CD4-positive, alpha-beta T cell treated with Interleukin-17A for 1 hour (primary cell): ENCODE measurements around the gene AGO1.
"Not testable (repeated sequence)": the region's sequence is repeated elsewhere in the genome, so short reads cannot be mapped to it uniquely, and the experiment has no call there.

ENCODE experiments used
- DNase-seq: peaks from one replicate; pipeline ENCODE4 v3.0.0-alpha.2; 2020

AGO1 gene

DNA sequence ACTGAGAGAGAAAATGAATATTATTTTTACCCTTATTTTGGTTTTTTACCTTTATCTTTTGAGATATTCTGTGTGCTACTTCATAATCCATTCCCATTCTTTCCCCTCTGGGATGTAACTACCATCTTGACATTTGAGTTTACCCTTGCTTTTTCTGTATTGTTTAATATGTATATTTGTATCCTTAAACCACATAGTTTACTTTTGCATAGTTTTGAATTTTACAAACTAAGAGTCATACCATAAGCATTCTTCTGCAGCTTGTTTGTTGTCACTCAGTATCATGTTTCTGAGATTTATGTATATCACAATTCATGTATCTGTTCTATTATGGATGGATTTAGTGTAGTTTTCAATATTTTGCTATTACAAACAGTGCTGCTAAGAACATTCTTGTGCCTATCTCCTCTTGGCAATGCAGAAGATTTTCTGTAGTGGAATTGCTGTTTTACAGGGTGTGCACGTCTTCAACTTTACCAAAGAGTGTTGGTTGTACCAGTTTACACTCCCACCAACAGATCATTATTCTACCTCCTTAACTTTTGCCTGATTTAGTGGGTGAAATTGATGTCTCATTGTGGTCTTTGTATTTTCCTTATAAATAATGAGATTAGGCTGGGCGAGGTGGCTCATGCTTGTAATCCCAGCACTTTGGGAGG is 12.2 kb upstream of the AGO1 start:
- no peak for DNase-seq

DNA sequence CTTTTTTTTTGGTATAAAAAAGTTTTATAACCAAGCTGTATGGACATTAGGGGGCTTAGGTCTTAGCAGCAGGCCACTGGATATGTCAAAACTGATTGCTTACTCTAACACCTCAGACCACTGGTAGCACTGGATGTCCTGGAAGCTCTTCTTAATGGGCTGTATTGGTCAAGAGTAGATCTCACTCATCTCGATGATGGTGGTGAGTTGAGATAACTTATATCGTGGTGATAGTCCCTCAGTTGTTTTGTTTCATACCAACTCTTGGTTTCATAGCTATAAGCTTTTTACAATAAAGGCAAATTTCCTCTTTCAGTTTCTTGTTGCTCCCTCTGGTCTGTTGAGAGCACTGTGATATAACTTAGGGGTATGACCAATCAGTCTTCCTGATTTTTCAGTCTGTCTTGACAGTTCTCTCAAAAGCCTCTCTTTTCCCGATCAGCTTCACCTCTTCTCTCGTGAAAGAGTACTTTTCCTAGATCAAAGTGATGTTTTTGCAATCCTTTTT is 9.7 kb upstream of the AGO1 start:
- no peak for DNase-seq

DNA sequence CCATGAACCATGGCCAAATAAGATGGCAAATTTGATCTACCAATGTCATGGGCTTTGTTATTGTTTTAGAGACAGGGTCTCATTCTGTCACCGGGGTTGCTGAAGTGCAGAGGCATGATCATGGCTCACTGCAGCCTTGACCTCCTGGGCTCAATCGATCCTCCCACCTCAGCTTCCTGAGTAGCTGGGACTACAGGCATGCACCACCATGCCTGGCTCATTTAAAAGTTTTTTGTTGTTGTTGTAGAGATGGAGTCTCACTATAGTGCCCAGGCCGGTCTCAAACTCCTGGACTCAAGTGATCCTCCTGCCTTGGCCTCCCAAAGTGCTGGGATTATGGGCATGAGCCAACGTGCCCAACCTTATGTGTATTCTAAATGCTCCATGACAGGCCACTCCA is 8.9 kb upstream of the AGO1 start:
- DNase-seq, result not testable (repeated sequence)

DNA sequence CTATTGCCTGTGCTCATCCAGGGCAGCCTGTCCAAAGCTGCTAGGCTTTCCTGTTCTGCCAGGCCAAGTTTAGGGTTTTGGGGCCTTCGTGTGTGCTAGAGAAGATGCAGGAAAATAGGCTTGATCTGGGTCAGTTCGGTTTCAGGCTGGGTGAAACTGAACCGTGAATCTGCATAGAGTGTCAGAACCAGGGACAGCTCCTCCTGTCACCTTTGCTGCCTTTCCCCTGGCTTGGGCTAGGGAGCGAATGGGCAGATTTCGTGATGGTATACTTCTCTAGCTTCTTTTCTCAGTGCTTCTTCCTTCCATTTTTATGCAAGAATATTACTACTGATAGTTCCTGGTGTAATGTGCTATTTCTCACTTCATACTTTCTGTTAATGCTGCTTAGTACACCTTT is 6.0 kb upstream of the AGO1 start:
- no peak for DNase-seq

DNA sequence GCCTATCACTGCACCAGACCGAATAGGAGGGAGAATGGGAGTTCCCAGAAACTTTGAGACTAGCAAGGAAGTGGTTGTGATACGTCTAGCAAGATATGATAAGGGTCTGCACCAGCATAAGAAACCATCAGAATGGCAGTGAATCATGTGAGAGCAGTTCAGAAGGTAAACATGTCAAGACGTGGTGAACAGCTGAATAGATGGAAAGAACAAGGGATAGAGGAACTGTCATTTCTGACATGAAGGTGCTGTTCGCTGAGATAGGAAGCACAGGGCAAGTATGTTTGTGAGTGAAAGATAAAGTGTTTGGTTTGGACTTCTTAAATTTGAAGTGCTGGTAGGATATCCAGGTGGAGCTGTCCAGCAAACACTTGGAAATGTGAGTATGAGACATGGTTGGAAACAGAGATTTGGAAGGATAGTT is 1.1 kb upstream of the AGO1 start:
- DNase-seq, result no peak

DNA sequence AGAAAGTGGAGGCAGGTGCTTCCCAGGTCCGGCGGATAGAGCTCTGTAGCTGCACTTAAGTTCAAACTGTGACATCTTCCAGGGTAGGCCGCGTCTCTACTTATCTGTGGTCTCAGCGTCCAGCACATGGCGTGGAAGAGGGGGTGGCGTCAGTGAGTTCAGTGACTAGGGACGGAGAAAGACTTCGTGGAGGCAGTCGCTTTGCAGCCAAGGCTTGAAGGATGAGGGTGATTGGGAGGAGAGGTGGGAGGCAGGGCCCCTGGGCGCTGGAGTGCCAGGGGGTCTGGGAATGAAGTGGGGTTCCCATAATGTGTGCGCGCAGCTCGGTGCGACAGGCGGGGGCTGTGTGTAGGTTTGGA is 444 bp upstream of the AGO1 start:
- no peak for DNase-seq

DNA sequence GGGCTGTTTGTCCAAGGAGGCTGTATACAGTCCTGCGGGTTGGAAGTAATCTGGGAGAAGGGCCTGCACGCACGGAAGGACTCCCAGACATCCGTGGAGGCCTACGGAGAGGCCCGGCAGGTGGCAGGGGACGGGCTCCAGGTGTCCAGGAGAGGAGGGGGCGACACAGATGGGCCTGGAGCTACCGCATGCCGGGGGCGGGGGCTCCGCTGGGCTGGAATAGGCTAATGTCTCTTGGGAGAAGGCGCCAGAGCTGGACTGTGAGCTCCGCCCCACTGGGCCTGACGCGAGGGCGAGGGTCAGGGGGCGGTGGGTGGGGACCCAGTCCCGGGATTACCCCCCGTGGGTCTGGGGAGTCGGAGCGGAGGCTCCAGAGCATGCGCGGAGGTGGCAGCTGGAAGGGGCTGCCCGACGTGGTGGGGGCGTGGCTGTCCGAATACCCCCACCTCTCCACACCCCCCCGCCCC is 659 bp downstream of the AGO1 start:
- DNase-seq, result peak; percentile 63

DNA sequence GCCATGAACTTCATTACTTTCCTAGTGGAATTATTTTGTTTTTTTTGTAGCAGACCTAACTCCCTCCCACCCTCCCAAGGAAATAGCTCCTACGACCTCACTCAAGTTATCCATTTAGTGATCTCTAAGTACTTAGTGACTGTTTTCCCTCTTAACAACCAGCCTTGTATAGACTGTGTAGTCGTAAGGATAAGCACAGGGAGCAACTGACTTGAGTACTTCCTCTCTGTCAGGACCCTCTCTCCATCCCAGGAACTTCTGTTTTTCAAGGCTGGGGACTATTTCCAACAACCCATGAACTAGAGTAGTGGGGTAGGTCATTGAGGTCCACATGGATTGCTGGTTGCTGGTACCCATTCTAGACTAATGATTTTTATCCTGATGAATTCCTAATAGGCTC is 1.9 kb downstream of the AGO1 start:
- DNase-seq, result no peak

DNA sequence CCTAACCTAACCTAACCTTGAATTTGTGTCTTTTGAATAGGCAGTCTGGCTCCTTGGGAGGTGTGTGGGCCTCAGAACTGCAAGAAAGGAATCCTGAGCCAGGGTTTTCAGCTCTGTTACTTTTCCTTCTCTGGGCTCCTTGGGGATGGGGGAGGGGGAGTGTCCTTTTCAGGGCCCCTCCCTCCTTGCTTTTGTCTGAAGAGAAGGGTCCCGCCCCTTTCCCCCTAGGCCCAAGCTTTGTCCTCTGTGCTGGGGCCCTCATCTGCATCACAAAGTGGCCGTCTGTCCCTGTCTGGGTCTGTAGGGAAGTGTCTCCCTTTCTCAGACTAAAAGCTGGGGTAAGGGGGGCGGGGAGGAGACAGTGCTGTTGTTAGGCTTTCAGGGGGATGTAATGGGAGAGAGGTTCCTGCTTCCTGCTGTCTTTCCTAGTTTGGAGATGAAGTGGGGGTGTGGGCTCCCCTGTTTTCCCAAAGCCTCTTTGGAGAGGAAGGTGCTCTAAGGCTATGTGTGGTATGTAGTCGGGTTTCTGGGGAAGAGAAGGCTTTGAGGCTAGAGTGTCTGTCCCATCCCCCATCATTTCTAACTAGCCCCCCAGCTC is 3.1 kb downstream of the AGO1 start:
- DNase-seq, result no peak

DNA sequence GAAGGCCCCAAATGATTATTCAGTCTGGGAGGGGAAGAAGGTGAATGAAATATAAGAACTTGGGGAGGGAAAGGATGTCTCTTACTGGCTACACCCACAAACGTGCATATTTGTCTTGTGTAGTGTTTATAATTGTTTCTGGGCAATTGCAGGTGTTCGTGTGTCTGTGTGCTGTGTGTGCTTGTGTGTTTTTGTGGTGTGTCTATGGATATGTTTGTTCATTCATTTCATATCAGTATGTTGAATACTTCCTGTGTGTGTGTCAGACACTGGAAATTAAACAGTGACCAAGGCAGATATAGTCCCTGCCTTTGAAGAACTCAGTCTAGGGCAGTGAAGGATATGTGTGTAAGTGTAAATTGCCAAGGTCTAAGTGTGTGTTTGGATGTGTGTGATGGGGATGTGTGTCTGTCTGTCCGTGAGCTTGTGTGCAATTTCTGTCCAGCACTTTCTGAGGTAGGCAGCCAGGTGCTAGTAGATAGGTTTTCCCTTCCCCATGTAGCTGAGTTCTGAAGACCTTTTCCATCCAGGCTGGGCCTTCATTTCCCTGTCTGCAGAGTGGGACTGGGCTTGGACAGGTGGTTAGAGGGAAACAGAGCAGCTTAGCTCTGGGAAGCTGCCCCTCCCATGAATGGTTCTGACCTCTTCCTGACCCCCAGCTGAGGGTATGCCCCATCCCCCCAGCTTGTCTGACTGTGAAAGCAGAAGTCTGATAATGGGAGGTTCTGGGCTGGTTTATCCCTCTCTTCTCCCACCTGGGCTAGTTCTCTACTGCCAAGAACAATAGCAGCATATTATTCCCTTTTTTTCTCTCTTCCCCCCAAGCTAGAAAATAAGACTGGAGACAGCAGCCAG is 3.8 kb downstream of the AGO1 start:
- no peak for DNase-seq

DNA sequence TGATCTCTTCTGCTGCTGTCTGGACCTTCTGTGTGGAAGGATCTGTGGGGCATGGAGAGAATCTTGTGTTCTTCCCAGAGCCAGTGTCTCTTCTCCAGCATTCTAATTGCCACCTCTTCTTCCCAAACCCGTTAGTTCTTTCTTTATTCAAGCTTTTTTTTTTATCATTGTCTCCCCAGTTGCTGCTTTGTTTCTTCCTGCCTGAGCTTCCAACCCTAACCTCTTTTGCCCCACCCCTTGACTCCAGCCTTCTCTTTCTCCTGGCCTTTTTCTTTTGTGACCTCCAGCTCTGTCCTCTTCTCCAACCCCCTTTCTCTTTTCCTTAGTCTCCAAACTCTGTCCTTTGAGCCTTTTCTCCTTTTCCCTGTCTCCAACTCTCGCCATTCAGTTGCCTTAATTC is 4.5 kb downstream of the AGO1 start:
- DNase-seq, result no peak

DNA sequence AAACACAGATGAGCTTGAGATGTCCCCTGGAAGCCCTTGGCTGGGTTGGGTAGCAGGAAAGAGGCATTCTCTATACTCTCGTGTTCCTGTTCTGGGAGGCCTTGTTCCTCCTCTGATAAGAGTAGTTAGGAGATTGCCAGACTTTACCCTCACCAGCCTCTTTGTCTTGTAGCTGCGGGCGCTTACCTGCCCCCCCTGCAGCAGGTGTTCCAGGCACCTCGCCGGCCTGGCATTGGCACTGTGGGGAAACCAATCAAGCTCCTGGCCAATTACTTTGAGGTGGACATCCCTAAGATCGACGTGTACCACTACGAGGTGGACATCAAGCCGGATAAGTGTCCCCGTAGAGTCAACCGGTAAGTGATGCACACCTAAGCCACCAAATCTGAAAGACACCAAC is 5.2 kb downstream of the AGO1 start:
- no peak for DNase-seq

DNA sequence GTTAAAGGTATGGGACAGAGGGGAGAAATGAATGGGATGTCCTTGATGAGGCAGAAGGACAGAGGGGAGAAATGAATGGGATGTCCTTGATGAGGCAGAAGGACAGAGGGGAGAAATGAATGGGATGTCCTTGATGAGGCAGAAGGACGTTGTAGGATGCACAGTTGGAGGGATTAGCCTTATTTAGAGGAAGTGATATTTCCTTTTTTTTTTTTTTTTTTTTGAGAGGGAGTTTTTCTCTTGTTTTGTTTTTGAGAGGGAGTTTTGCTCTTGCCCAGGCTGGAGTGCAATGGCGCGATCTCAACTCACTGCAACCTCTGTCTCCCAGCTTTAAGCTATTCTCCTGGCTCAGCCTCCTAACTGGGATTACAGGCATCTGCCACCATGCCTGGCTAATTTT is 6.0 kb downstream of the AGO1 start:
- not testable (repeated sequence) for DNase-seq

DNA sequence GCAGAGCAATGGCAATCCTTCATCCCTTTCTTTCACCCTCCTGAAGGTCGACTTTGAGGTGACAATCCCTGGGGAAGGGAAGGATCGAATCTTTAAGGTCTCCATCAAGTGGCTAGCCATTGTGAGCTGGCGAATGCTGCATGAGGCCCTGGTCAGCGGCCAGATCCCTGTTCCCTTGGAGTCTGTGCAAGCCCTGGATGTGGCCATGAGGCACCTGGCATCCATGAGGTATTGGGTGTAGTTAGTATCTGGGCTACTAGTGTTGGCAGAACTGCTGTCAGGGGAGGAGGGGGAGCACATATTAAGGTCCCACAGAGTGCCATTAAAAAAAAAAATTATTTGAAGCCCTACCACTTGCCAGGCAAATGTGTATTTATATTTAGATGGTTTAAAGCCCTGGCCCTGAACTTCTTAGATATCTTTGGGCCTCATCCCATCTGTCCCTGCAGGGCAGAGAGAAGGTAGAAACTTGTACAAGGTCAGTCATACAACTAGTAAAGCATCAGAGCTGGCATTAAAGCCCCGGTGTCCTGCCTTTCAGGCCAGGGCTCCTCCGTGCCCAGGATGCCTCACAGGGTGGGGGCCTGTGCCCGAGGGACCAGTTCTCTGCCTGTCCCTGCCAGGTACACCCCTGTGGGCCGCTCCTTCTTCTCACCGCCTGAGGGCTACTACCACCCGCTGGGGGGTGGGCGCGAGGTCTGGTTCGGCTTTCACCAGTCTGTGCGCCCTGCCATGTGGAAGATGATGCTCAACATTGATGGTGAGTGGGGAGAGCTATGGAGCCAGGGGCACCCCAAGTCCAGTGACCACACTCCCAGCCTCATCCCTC is 10.3 kb downstream of the AGO1 start:
- DNase-seq, result no peak

DNA sequence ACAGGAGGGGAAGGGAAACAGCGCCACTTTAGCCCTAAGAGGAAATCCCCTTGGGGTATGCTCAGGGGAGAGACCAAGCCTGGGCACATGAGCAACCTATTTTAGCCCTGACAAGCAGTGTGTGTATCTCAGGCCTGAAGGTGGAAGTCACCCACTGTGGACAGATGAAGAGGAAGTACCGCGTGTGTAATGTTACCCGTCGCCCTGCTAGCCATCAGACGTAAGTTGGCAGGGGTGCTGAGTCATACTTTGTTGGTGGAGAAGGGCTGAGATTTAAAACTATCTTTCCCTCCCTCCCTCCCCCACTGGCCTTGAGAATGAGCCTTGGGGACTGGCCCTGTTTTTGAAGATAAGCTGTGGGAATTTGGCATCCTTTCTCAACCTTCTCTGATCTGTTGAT is 11.2 kb downstream of the AGO1 start:
- peak; percentile 15 for DNase-seq

DNA sequence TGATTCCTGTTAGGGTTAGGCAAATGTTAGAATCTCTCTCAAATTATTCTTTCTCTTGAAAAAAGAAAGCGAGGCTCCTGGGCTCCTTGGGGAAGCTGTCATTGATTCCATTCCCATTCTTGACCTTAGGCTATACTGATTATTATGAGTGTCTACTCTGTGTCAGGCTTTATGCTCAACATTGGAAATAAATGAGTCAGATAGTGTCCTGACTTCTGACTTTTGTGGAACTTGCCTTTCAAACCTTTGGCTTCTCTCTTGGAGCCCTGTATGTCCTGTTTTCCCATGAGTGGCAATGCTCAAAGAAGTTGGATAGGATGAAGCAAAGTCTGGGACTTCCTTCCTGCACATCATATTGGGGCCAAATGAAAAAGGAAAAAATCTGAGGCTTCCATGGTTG is 11.6 kb downstream of the AGO1 start:
- DNase-seq, result no peak

DNA sequence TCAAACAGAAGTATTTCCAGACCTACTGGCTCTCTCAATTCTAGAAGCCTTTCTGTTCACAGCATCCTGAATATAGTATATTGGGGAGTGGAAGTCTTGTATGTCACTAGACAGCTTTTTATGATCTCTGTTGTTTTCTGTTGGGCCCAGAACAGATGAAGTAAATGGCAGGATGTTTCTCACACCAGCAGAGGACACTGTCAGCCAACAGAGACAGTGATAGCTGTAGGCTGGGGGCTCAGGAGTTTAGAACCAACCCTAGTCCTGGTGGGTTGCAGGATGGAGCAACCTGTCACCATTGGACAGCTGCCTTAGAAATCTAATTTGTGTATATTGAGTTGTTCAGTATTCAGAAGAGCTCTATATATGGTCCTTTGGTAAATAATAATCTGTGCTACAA is 16.9 kb downstream of the AGO1 start:
- no peak for DNase-seq

DNA sequence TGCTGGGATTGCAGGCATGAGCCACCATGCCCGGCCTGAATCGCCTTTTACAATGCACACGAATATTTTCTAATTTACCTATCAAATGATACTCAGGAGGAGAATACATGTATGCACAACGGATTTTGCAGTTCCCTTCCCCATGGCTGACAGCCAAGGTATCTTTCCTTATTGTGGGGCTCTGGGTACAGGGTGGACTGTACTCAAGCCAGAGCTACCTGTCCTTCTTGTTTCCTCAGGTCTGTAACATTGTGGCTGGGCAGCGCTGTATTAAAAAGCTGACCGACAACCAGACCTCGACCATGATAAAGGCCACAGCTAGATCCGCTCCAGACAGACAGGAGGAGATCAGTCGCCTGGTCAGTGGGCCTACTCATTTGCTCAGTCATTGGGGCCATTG is 18.2 kb downstream of the AGO1 start:
- DNase-seq, result no peak

DNA sequence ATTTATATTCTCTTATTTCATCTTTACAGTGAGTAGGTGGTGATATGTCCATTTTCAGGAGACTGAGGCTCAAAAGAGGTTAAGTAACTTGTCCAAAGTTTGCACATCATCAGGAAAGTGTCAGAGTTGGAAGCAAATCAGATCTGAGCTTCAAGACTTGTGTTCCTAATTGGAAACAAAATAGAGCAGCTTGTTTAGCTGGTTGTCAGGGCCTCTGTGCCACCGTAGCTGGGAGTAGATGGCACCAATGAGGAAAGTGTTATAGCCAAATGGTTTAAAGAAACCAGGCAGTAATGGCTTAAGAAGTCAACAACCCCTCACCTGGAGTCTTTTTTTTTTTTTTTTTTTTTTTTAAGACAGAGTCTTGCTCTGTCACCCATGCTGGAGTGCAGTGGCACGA is 19.7 kb downstream of the AGO1 start:
- no peak for DNase-seq

DNA sequence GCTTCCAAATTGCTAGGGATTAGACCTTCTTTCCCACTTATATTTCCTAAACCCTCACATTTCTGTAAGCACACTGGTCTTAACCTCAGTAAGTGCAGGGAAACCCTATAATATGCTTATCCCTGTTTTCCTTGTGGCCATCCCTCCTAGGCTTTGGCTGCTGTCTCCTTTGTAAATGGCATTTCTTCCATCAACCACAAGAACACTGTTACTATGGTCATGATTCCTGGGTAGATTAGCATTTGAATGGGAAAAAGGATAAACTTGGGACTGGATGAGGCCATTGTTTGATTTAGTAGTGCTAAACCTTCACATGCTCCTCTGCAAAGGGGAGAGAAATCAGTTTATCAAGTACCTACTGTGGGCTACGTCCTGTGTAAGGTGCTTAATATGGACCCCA is 31.7 kb downstream of the AGO1 start:
- DNase-seq, result no peak

DNA sequence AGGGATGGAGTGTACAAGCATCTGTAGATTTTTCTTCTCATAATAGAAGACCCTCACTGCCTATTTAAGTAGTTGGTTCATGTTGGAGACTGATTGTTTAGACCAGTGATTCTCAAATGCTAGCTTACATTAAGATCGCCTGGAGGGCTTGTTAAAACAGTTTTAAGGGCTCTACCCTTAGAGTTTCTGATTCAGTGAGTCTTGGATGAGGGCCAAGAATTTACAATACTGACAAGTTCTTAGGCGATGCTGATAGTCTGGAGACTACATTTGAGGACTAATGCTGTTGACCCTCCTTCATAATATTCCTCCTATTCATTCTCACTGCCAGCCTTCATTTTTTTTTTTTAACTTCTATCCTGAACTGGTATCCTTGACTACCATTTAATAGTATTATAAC is 32.7 kb downstream of the AGO1 start:
- no peak for DNase-seq

DNA sequence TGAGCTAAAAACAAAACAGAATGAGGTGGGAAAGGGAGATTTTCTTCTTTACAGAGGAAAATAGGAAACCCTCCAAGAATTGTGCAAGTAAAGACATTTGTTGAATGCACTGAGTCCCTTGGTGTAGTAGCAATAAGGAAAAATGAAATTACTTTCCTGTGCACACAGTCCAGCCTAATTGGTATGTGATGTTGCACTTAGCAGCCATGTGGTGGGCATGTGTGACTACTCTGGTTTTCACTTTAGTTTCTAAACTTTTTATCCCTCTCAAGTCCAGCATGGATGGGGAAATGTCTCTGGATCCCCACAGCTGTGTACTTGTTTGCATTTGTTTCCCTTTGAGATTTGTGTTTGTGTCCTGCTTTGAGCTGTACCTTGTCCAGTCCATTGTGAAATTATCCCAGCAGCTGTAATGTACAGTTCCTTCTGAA is 40.8 kb downstream of the AGO1 start:
- no peak for DNase-seq

DNA sequence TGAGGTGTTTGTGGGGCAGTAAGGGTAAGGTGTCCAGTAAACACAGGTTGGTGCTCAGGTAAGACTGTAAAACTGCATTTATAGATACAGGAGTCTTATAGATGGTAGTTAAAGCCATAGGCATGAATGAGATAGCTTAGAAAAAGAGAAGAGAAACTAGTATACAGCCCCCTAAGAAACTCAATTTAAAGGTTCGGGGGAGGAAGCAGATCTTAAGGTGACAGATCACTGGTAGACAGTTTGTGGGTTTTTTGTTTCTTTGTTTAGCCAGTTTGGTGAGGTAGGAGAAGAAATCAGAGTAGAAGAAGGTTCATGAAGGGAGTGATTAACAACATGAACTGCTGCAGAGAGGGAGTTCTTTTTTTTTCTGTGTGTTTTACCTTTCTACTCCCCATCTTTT is 41.8 kb downstream of the AGO1 start:
- DNase-seq, result no peak
